ENCODE results near the gene SKI. TPM values are rescaled to one million over a fixed set of nuclear protein-coding genes. Genes with fewer than 3 reads are reported as not detected.
"Not testable (repeated sequence)": the region's sequence is repeated elsewhere in the genome, so short reads cannot be mapped to it uniquely, and the experiment has no call there.

The SKI gene
- total RNA-seq, 1 donor: 47.5 TPM

DNA sequence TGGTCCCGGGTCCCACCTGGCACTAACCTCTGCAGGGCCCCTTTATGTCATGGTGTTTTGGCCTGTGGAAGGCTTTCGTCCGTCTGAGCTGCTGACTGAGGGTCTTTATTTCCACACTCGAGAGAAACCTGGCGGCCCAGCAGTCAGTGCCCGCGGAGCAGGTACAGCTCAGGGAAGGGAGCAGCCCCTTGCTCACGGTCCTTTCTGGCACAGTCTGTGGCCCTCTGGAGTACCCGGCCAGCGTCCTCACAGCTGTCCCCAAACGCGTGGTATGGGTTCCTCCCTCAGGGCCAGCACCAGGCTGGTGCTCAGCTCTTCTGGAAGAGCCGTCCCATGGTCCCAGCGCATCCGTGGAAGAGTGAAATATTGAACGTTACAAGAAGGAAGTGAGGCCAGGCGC lies 24.3 kb downstream of the SKI start:
- Histone ChIP-seq H3K4me3 (ENCODE audit: low read length) (no peak overlapping the region), H3K4me1 (ENCODE audit: insufficient read depth, low read length) (peaks cover 77% of the 10 kb centered on the region), H3K9me3 (ENCODE audit: low read depth, low read length) (peaks cover 10% of the 10 kb centered on the region), H3K27me3 (ENCODE audit: insufficient read depth, low read length) (no peaks in the 10 kb centered on the region)

DNA sequence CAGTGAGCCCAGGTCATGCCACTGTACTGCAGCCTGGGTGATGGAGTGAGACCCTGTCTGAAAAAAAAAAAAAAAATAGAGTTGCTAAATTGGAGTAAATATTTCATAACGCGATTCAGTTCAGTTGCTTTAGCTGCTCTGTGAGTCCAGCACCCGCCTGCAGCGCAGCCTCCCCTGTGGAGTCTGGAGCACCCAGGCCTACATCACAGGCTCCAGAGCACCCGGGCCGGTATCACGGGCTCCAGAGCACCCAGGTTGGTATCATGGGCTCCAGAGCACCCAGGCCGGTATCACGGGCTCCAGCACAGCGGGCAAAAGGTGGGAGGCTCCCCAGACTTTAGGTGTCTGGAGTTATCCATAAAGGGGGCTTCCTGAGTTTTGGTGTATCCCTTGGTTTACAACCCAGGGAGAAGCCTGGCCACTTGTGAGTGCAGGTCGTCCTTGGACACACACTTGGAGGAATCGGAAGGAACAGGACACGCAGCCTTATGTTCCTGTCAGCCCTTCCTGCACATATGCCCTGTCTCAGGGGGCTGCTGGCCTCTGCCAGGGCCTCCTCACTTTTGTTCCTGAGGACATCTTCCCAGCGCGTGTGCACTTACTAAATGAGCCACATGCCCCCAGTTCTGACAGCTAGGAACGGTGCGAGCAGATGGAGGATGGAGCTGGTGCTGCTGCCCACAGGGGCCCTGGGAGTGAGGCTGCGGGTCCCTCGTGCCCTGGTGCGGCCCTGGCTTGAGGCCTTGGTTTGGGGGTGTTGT lies 25.1 kb downstream of the SKI start:
- H3K9me3 ChIP-seq (ENCODE audit: low read depth, low read length): peaks cover 10% of the 10 kb centered on the region
- no peaks in the 10 kb centered on the region for H3K27me3 ChIP-seq (ENCODE audit: insufficient read depth, low read length)
- peaks cover 75% of the 10 kb centered on the region for H3K4me1 ChIP-seq (ENCODE audit: insufficient read depth, low read length)
- no peak overlapping the region for H3K4me3 ChIP-seq (ENCODE audit: low read length)

DNA sequence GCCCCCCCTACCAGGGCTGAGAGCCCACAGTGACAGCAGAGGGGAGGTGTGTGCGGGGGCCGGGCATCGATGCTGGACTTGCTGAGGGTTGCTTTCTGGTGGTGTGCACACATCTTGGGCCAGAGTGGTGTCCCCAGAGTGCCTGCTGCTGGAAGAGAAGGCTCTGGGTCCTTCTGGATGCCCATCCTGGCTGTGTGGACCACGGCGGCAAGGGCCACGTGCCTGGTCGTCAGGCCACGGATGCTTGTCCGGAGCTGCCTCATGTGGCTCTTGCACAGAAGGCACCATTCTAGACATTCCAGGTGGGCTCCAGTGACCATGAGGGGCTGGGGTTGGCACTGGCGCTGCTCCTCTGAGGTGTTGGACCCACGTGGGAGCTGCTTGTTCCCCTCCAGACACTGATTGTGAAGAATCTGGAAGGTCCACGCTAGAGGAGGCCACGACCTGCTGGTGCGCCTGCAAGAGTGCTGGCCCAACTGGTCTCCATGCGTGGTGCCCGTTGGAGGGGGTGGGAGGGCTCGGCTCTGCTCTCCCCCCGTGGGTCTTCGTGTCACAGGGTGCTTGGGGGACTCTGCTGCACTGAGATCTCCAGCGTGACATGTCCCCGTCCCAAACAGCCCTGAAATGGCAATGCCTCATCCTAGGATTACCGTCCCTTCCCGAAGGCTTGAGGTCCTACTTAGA lies 25.8 kb downstream of the SKI start:
- Histone ChIP-seq H3K4me3 (ENCODE audit: low read length) (no peak overlapping the region), H3K27me3 (ENCODE audit: insufficient read depth, low read length) (no peaks in the 10 kb centered on the region), H3K4me1 (ENCODE audit: insufficient read depth, low read length) (peaks cover 75% of the 10 kb centered on the region), H3K9me3 (ENCODE audit: low read depth, low read length) (peaks cover 10% of the 10 kb centered on the region)

DNA sequence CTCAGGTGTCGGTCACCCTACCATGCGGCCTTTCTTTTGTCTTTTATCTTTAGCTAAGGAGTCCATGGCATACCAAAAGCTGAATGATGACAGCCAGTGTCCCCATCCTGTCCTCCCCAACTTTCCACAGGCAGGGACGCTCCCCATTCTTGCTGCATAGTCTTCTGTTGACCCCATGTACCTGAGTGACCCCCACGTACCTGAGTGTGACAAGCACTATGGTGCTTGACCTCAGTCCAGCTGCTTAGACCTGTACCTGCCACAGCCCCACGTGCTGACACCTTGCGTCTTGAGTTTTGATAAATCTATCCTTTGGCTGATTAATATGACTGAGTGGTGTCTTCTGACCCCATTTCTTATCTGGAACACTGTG lies 26.9 kb downstream of the SKI start:
- H3K4me3 ChIP-seq (ENCODE audit: low read length): no peak overlapping the region
- H3K9me3 ChIP-seq (ENCODE audit: low read depth, low read length): peaks cover 10% of the 10 kb centered on the region
- H3K4me1 ChIP-seq (ENCODE audit: insufficient read depth, low read length): peaks cover 76% of the 10 kb centered on the region
- H3K27me3 ChIP-seq (ENCODE audit: insufficient read depth, low read length): no peaks in the 10 kb centered on the region

DNA sequence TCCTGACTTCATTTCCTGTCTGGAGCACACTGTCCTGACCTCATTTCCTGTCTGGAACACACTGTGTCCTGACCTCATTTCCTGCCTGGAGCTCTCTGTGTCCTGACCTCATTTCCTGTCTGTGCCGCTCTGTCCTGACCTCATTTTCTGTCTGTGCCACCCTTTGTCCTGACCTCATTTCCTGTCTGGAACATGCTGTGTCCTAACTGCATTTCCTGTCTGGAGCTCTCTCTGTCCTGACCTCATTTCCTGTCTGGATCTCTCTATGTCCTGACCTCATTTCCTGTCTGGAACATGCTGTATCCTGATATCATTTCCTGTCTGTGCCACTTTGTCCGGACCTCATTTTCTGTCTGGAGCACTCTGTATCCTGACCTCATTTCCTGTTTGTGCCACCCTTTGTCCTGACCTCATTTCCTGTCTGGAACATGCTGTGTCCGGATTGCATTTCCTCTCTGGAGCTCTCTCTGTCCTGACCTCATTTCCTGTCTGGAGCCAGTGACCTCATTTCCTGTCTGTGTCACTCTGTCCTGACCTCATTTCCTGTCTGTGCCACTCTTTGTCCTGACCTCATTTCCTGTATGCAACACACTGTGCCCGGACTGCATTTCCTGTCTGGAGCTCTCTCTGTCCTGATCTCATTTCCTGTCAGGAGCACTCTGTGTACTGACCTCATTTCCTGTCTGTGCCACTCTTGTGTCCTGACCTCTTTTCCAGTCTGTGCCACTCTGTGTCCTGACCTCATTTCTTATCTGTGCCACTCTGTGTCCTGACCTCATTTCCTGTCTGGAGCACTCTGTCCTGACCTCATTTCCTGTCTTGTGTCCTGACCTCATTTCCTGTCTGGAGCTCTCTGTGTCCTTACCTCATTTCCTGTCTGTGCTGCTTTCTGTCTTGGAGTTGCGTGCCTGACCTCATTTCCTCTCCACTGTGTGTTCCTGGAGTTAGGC lies 27.6 kb downstream of the SKI start:
- peaks cover 10% of the 10 kb centered on the region for H3K9me3 ChIP-seq (ENCODE audit: low read depth, low read length)
- no peaks in the 10 kb centered on the region for H3K27me3 ChIP-seq (ENCODE audit: insufficient read depth, low read length)
- peaks cover 76% of the 10 kb centered on the region for H3K4me1 ChIP-seq (ENCODE audit: insufficient read depth, low read length)
- H3K4me3 ChIP-seq (ENCODE audit: low read length): no peak overlapping the region

DNA sequence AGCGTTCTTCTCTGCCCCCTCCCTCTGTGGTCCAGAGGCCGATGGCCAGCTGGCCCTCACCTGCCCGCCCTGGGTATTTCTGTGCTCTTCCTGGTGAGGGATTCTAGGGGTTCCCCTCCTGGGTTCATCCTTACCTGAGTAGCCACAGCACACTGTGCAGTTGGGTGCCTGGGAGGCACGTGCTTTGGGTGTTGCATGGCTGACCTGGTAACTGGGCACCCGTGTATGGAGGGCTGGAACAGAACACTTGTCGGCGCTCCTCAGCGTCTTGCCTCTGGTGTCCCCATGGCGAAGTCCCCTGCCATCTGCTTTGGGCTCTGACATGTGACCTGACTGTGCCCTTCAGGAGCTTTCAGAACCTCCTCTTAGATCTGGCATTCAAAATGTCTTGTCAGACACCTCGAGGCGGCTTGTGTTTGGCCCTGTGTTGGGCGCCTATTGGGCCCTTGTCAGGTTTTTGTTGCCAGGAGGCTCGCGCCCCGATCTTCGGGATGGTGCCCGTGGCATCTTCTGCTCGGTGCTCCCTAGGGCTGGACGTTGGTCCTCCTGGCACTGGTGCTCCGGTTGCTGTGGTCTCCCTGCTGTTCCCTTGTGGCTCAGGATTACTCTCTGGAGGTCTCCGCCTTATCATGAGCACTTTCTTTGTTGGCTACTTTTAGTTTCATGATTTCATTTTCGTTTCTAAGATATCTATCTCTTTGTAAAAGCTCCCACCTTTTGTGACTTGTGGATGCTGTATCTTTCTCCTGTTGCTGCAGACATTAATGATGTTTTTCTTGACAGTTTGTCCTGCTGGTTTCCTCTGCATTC lies 28.5 kb downstream of the SKI start:
- Histone ChIP-seq H3K4me1 (ENCODE audit: insufficient read depth, low read length) (peaks cover 74% of the 10 kb centered on the region), H3K27me3 (ENCODE audit: insufficient read depth, low read length) (no peaks in the 10 kb centered on the region), H3K4me3 (ENCODE audit: low read length) (no peak overlapping the region), H3K9me3 (ENCODE audit: low read depth, low read length) (peaks cover 10% of the 10 kb centered on the region)

DNA sequence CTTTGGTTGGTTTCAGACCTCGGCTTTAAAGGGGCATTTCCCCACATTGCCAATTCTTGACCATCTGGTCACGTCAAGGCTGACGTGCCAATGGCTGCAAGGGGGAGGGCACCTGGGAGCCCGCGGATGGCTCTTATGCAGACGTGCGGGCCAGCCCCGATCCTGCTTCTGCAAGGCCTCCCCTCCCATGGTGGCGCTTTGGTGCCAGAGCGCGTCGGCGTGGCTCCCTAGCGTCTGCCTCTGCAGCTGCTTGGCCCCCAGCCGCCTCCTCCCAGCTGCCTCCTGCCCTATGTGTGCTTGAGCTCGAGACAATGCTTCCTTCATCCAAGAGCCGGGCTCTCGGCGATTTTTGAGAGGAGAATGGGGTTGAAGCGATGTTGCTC lies 29.1 kb downstream of the SKI start:
- Histone ChIP-seq H3K4me3 (ENCODE audit: low read length) (no peak overlapping the region), H3K4me1 (ENCODE audit: insufficient read depth, low read length) (peaks cover 68% of the 10 kb centered on the region), H3K27me3 (ENCODE audit: insufficient read depth, low read length) (no peaks in the 10 kb centered on the region), H3K9me3 (ENCODE audit: low read depth, low read length) (peaks cover 10% of the 10 kb centered on the region)

DNA sequence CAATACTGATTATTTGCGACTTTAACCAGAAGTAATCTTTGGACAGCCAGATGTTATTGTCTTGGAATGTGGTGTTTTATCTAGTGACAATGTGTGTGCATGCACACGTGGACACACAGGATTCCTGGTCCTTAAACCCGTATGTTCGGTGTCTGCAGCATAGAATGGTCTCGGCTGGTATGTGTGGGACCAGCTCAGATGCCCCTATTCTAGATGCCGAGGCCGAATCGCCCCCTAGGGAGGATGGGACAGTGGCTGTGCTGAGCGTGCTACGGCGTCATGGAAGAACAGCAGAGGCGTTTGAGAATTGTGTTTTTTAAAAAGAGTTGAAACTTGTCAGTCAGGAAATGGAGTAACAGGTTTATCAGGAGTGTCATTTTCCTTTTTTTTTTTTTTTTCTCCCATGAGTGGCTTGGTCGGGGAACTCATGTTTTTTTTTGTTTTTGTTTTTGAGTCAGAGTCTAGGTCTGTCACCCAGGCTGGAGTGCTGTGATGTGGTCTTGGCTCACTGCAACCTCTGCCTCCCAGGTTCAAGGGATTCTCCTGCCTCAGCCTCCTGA lies 30.1 kb downstream of the SKI start:
- Histone ChIP-seq H3K9me3 (ENCODE audit: low read depth, low read length) (peaks cover 10% of the 10 kb centered on the region), H3K4me1 (ENCODE audit: insufficient read depth, low read length) (peaks cover 61% of the 10 kb centered on the region), H3K4me3 (ENCODE audit: low read length) (no peak overlapping the region), H3K27me3 (ENCODE audit: insufficient read depth, low read length) (no peaks in the 10 kb centered on the region)

DNA sequence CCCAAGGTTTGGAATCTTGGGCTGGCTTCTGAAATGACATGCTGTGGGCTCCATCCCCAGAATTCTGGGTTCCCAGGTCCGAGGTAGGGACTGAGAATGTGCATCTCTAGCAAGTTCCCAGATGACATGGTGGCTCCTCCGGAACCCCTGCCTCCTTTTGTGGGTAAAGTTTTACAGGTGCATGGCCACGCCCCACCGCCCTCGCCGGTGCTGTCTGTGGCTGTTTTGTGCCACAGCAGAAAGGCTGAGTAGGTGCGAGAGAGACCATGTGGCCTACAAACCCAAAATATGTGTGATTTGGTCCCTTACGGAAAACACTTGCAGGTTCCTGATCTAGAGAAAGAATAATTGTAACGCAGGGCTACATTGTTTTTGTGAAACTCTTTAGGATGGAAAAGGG lies 30.9 kb downstream of the SKI start:
- H3K27me3 ChIP-seq (ENCODE audit: insufficient read depth, low read length): no peaks in the 10 kb centered on the region
- peaks cover 10% of the 10 kb centered on the region for H3K9me3 ChIP-seq (ENCODE audit: low read depth, low read length)
- H3K4me3 ChIP-seq (ENCODE audit: low read length): no peak overlapping the region
- peaks cover 55% of the 10 kb centered on the region for H3K4me1 ChIP-seq (ENCODE audit: insufficient read depth, low read length)

DNA sequence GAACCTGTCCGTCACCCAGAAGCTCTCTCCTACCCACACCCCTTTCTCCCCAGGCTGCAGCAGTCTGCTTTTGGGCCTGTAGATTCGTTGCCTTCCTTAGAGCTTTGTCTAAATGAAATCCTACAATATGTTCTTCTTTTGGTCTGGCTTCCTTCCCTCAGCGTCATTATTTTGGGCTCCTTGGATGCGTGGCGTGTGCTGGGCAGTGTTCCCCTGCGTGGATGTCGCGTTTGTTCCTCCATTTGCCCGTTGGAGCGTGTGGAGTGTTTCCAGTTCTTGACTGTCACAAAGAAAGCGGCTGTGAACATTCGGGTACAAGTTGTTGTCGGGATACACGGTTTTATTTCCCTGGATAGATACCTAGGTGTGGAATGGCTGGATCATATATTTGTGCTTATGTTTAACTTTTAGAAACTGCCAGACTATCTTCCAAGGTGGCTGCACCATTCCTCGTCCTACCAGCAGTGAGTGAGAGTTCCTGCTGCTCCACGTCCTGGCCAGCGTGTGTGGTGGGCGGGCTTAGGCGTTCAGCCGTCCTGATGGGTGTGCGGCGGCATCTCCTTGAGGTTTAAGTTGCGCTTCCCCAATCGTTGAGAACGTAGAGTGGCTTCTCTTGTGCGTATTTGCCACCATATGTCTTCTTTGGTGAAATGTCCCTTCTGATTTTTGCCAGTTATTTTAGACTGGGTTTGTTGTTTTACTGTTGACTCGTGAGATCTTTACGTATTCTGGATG lies 31.7 kb downstream of the SKI start:
- Histone ChIP-seq H3K4me3 (ENCODE audit: low read length) (no peak overlapping the region), H3K9me3 (ENCODE audit: low read depth, low read length) (peaks cover 10% of the 10 kb centered on the region), H3K4me1 (ENCODE audit: insufficient read depth, low read length) (peaks cover 47% of the 10 kb centered on the region), H3K27me3 (ENCODE audit: insufficient read depth, low read length) (no peaks in the 10 kb centered on the region)

DNA sequence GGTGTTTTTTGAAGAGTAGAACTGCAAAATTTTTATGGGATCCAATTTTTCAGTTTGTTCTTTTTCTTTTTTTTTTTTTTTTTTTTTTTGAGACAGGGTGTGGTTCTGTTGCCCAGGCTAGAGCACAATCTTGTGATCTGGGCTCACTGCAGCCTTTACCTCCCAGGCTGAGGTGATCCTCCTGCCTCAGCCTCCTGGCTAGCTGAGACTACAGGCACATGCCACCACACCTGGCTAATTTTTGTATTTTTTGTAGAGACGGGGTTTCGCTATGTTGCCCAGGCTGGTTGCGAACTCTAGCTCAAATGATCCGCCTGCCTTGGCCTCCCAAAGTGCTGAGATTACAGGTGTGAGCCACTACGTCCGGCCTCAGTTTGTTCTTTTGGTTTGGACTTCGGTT lies 32.4 kb downstream of the SKI start:
- H3K27me3 ChIP-seq (ENCODE audit: insufficient read depth, low read length); H3K9me3 ChIP-seq (ENCODE audit: low read depth, low read length); H3K4me3 ChIP-seq (ENCODE audit: low read length): not testable (repeated sequence)
- H3K4me1 ChIP-seq (ENCODE audit: insufficient read depth, low read length): peaks cover 41% of the 10 kb centered on the region

DNA sequence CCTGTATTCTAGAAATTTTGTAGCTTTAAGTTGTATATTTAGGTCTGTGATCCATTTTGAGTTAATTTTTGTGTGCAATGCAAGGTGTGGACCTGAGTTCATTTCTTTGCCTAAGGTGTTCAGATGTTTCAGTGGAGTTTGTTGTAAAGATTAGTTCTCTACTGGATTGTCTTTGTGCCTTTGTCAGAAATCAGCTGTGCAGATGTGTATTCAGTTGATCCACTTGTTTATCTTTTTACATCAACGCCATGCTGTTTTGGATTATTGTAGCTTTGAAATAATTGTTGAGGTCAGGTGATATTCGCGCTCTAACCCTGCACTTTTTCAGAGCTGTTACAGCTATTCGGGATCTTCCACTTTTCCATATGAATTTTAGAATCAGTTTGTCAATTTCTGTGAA lies 32.8 kb downstream of the SKI start:
- Histone ChIP-seq H3K4me1 (ENCODE audit: insufficient read depth, low read length) (peaks cover 46% of the 10 kb centered on the region), H3K4me3 (ENCODE audit: low read length) (no peak overlapping the region), H3K27me3 (ENCODE audit: insufficient read depth, low read length) (no peaks in the 10 kb centered on the region), H3K9me3 (ENCODE audit: low read depth, low read length) (peaks cover under 1% of the 10 kb centered on the region)

DNA sequence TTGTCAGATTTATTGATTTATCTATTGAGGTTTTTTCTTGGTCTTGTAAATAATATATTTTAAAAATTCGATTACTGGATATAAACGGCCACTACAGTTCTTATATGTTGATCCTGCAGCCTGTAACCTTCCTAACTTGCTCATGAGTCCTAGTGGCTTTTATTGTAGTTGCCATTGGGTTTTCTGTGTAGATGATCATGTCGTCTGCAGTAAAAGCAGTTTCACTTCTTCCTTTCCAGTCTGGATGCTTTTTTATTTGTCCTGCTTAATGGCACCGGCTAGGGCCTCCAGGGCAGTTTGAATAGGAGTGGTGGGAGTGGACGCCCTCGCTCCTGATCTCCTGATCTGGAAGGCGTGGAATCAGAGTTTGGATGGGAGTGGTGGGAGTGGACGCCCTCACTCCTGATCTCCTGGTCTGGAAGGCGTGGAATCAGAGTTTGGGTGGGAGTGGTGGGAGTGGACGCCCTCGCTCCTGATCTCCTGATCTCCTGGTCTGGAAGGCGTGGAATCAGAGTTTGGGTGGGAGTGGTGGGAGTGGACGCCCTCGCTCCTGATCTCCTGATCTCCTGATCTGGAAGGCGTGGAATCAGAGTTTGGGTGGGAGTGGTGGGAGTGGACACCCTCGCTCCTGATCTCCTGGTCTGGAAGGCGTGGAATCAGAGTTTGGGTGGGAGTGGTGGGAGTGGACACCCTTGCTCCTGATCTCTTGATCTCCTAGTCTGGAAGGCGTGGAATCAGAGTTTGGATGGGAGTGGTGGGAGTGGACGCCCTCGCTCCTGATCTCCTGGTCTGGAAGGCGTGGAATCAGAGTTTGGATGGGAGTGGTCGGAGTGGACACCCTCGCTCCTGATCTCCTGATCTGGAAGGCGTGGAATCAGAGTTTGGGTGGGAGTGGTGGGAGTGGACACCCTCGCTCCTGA lies 33.6 kb downstream of the SKI start:
- H3K9me3 ChIP-seq (ENCODE audit: low read depth, low read length); H3K27me3 ChIP-seq (ENCODE audit: insufficient read depth, low read length); H3K4me3 ChIP-seq (ENCODE audit: low read length): not testable (repeated sequence)
- H3K4me1 ChIP-seq (ENCODE audit: insufficient read depth, low read length): peaks cover 47% of the 10 kb centered on the region

Data from mononuclear cell (primary cell).